Measurements from ENCODE around the gene KCNH8.

GRCh38 chr3:19293295-19293694 lies 145.0 kb downstream of the KCNH8 start:
- TF ChIP-seq CTCF (IDR thresholded peaks at IDR 0.05) = no peak
- no peak for TF ChIP-seq POLR2A (IDR thresholded peaks at IDR 0.05)
